Stomach (tissue), 9 donors: ENCODE data around the gene LGALS4. TPM values are rescaled to one million over a fixed set of nuclear protein-coding genes. Genes with fewer than 3 reads are reported as not detected.
"Not testable (repeated sequence)": the region's sequence is repeated elsewhere in the genome, so short reads cannot be mapped to it uniquely, and the experiment has no call there.

Experiments
- DNase-seq, 2 donors: peaks; one replicate each; pipeline versions ENCODE4 v3.0.0 to v3.0.0-alpha.2; 2013 to 2019
- H3K27ac ChIP-seq, 5 donors: fragments of 200-600 bp in 4 of 5; sonication (generic) in 4 of 5; one replicate each; pipeline ENCODE4 v1.5.1; 2013 to 2019; ENCODE audit warnings: mild to moderate bottlenecking in 1 of 5, moderate library complexity in 1 of 5
- H3K27me3 ChIP-seq, 3 donors: fragments of 200-600 bp; sonication (generic); one replicate each; pipeline ENCODE4 v1.5.1; 2017 to 2019; ENCODE audit warnings: mixed run types in 1 of 3
- H3K36me3 ChIP-seq, 4 donors: fragments of 200-600 bp; sonication (generic); 1 replicate in 3 of 4; 2 replicates in 1 of 4; pipeline ENCODE4 v1.5.1; 2016 to 2019
- H3K4me1 ChIP-seq, 4 donors: fragments of 200-600 bp; sonication (generic); one replicate each; pipeline ENCODE4 v1.5.1; 2016 to 2019
- H3K4me3 ChIP-seq, 4 donors: fragments of 200-600 bp; sonication (generic) in 3 of 4; one replicate each; pipeline ENCODE4 v1.5.1; 2016 to 2019; ENCODE audit warnings: mild to moderate bottlenecking in 1 of 4
- H3K9me3 ChIP-seq, 4 donors: fragments of 200-600 bp; sonication (generic); one replicate each; pipeline ENCODE4 v1.5.1; 2016 to 2019
- EP300 ChIP-seq: sonication (generic); formaldehyde crosslinking; IDR thresholded peaks from one replicate; pipeline ENCODE4 v1.6.1; 2017; ENCODE audit warnings: antibody characterized with exemption
- POLR2A ChIP-seq, 4 donors: fragments of 450-650 bp; IDR thresholded peaks; one replicate each; pipeline ENCODE4 v1.6.1; 2016; ENCODE audit warnings: antibody characterized with exemption in 4 of 4, control low read depth in 2 of 4, mild to moderate bottlenecking in 1 of 4, moderate library complexity in 1 of 4
- POLR2AphosphoS5 ChIP-seq, 3 donors: sonication (generic); formaldehyde crosslinking; IDR thresholded peaks; one replicate each; pipeline ENCODE4 v1.6.1; 2016; ENCODE audit warnings: antibody characterized with exemption in 3 of 3
- whole genome bisulfite sequencing, 5 donors: extraction: QIAGEN DNeasy Blood & Tissue Kit in 3 of 5; methylation state at CpG; one replicate each; pipeline versions ENCODE4 v1.1.5 to v1.1.7; 2013 to 2018; 5-methylcytosine and 5-hydroxymethylcytosine counted together
- intact Hi-C: fragments of 100-400 bp; cut with DNase I; formaldehyde crosslinking; loops from one replicate; pipeline ENCODE4 v1.15.1; 2023; ENCODE audit warnings: low total_unique reads
- polyA plus RNA-seq, 3 donors: library from polyadenylated mRNA; stranded (reverse); fragments of 200-250 nt; gene quantifications; one replicate each; pipeline ENCODE4 v1.2.3, GENCODE V29; 2013
- total RNA-seq, 5 donors: library from RNA; depleted of rRNA; stranded (reverse); fragments of >200 nt; gene quantifications; one replicate each; pipeline versions ENCODE4 v1.1.0 to v1.2.3, GENCODE V29; 2014 to 2016
- TF ChIP-seq, protein P1 (sequence below), 7 experiments: fragments of 450-650 bp in 4 of 7; fragments of 200-600 bp in 3 of 7; sonication (generic) in 3 of 7; IDR thresholded peaks; one replicate each; pipeline ENCODE4 v1.5.1; 2016 to 2019; ENCODE audit warnings: antibody characterized with exemption in 7 of 7, control low read depth in 2 of 7, mild to moderate bottlenecking in 1 of 7
- donor health status: healthy with polysubstance abuse.
- donor health status: Bipolar disorder and iron deficiency.
- donor health status: healthy.

Gene LGALS4
- total and polyA plus RNA-seq, 8 donors: 23.5 to 1,765 (median 113) TPM

DNA sequence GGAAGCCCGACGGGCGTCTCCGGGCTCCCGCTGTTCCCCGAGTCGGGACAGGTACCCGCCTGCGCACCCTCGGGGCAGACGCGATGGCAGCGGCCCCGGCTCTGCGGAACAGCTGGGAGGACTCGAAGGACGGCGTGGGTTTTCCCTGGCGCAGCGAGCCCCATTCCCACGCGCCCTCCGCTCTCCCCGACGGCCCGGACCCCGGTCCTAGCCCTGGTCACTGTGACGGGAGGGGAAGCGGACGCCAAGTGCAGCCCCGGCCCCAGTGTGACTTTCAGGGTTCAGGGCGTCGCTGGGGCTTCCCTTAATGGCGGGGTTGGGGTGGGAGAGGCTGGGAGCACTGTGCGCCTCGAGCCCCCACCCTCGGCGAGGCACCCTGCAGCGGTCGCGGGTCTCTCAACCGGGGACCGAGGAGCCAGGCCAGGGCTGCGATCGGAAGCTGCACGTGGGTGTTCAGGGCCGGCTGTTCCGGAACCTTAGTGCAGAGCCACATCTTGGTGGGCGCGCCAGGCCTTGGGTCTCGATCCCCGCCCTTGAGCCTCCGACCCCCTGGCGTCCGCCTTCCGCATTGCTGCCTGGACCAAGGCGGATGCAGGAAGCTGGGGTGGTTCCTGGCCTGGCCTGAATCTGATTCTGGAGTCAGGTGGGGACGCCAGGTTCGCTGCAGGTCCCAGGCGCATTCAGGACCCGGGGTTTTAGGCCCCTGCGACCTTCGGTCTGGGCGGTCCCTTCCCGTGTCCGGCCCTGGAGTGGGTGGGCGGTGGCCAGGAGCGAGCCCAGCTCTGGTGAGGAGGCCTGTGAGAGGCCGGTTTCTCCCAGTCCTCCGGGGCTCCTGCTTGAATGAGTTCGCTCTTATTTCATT is 20.3 kb downstream of the LGALS4 start:
- Histone ChIP-seq H3K4me1 (peaks cover 0 to 8% (median 6%) of the 10 kb centered on the region in 4 donors), H3K27ac (peak overlapping the region in 1 of 5 donors; percentile 20), H3K36me3 (no peaks in the 10 kb centered on the region), H3K4me3 (peak overlapping the region; percentile 11 to 42 (median 26)), H3K9me3 (no peaks in the 10 kb centered on the region), H3K27me3 (no peaks in the 10 kb centered on the region)
- intact Hi-C loops: no loop called here
- peak; percentile 39 to 79 for DNase-seq
- WGBS, 5 donors: 10 to 24% (median 13%) methylated on average over 34 to 64 of the region's 71 CpGs
- TF ChIP-seq POLR2A (IDR thresholded peaks at IDR 0.05): no peak
- TF ChIP-seq, protein P1, sequence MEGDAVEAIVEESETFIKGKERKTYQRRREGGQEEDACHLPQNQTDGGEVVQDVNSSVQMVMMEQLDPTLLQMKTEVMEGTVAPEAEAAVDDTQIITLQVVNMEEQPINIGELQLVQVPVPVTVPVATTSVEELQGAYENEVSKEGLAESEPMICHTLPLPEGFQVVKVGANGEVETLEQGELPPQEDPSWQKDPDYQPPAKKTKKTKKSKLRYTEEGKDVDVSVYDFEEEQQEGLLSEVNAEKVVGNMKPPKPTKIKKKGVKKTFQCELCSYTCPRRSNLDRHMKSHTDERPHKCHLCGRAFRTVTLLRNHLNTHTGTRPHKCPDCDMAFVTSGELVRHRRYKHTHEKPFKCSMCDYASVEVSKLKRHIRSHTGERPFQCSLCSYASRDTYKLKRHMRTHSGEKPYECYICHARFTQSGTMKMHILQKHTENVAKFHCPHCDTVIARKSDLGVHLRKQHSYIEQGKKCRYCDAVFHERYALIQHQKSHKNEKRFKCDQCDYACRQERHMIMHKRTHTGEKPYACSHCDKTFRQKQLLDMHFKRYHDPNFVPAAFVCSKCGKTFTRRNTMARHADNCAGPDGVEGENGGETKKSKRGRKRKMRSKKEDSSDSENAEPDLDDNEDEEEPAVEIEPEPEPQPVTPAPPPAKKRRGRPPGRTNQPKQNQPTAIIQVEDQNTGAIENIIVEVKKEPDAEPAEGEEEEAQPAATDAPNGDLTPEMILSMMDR (IDR thresholded peaks at IDR 0.05): peak in 2 of 7 experiments; percentile 28 to 37
- no peak for TF ChIP-seq POLR2AphosphoS5 (IDR thresholded peaks at IDR 0.05)

DNA sequence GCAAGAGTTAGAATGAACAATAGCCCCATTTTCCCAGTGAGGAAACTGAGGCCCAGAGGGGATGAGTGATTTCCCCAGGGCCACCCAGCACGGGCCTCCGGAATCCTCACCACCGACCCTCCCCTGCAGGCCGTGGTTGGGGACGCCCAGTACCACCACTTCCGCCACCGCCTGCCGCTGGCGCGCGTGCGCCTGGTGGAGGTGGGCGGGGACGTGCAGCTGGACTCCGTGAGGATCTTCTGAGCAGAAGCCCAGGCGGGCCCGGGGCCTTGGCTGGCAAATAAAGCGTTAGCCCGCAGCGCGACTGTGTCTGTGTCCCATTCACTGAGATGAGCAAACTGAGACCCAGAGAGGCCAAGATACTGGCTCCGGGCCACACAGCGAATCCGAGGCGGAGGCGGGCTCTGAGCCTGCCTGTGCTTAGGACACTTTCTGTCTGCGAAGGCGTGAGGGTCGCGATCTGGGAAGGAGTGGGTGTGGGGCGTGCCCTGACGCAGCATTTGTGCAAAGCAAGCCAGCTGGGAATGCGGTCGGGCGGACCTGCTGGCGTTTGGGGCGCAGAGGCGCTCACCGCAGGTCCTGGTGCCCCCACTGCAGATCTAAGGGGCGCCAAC is 21.2 kb downstream of the LGALS4 start:
- H3K4me1 ChIP-seq, H3K27ac ChIP-seq, H3K9me3 ChIP-seq, H3K27me3 ChIP-seq, DNase-seq, intact Hi-C loops, H3K36me3 ChIP-seq: not testable (repeated sequence)
- H3K4me3 ChIP-seq: peak overlapping the region in 1 of 4 donors; percentile 27
- WGBS, 5 donors: no CpG with 5 or more reads among the region's 40 CpGs

DNA sequence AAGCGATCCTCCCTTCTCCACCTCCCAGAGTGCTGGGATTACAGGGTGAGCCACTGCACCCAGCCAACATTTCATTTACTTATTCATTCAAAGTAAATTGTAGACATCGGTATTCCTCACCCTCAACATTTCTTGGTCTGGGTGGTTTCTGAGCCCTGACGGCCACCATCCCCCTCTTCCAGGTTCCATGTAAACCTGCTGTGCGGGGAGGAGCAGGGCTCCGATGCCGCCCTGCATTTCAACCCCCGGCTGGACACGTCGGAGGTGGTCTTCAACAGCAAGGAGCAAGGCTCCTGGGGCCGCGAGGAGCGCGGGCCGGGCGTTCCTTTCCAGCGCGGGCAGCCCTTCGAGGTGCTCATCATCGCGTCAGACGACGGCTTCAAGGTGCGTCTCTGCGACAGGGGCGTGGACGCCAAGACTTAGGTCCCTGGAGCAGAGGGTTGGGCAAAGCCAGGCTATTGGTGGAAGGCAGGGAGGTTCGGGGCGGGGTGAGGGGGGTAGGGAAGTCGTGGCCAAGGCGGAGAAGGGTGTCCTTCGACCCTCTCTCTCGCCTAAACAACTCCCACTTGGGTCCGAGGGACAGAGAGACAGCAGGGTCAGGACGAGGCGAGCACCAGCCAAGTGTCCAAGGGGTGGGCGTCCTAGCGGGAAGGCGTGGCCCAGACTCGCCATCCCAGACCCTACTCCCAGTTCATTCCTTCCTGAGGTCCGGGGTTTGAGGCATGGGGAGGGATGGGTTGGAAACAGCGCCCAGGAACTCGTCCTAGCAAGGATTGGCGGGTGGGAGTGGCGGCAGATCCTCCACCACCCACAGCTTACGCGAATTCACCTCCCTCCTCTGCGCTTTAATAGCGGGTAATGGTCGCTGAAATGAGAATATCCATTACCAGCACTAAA is 22.0 kb downstream of the LGALS4 start:
- H3K27me3 ChIP-seq, DNase-seq, intact Hi-C loops, H3K36me3 ChIP-seq, H3K27ac ChIP-seq, H3K4me1 ChIP-seq, H3K9me3 ChIP-seq: not testable (repeated sequence)
- WGBS, 5 donors: 57 to 75% (median 60%) methylated on average over 9 to 17 of the region's 49 CpGs; no CpG with 5 or more reads in 1 of the 5 donors
- peak overlapping the region in 1 of 4 donors; percentile 27 for H3K4me3 ChIP-seq

DNA sequence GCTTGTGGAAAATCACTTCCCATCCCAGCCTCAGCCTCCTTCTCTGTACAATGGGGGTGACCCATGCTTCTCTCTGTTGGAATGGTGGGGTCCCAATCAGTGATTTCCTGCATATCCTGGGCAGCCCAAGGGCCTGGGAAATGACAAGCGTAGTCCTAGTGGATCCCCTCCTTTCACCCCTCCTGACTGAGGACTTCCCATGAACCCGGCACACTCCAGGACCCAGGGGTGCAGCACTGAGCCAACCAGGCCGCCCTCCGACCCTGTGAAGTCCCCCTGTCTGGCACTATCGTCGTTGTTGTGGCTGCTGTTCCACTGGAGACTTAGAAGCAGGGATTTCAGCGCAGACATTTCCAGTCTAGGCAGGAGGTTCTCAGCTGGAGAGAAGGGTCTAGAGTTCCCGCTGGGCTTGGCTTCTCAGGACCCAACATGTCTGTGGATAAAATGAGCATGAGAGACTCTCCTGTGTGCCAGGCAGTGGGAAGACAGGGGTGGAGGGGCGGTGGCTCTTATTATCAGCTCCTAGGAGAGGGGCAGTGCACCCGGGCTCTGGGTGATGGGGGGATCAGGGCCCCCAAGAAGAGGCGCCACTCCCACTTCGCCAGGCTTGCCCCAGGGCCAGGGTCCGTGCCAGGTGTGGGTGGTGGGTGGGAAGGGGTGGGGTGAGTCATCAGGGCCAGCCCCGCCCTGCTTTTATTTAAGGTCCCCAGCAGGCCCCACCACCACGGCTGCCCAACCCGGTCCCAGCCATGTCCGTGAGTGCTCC is 24.1 kb downstream of the LGALS4 start, which contains the start of gene LGALS7B:
LGALS7B (plus strand) TSS at position 723 of the 766 bp plus-strand sequence; CDS start at position 750, 27 bp downstream.
- no peaks in the 10 kb centered on the region for H3K9me3 ChIP-seq

More for the DNA sequence above, 24.1 kb downstream of the LGALS4 start, which contains the start of gene LGALS7B:
- TF ChIP-seq POLR2AphosphoS5 (IDR thresholded peaks at IDR 0.05) (no peak), EP300 (no peak), POLR2A (IDR thresholded peaks at IDR 0.05) (no peak)
- TF ChIP-seq, protein P1 (IDR thresholded peaks at IDR 0.05): no peak
- Histone ChIP-seq H3K27ac (no peak within 1 kb of the TSS), H3K4me1 (peaks cover 0 to 11% (median 7%) of the 10 kb centered on the region in 4 donors), H3K27me3 (no peaks in the 10 kb centered on the region), H3K36me3 (no peaks in the 10 kb centered on the region), H3K4me3 (no peak within 1 kb of the TSS)
- WGBS, 5 donors: 67 to 81% (median 71%) methylated on average over 6 to 13 of the region's 17 CpGs
- DNase-seq: no peak
- intact Hi-C loops: no loop called here
